Panc1 (cell line): ENCODE results near the gene ACAD8.
"Not testable (repeated sequence)": the region's sequence is repeated elsewhere in the genome, so short reads cannot be mapped to it uniquely, and the experiment has no call there.

ENCODE experiments used
- TF ChIP-seq, protein P1 (sequence below), 2 experiments: IDR thresholded peaks; 2 replicates each; pipeline ENCODE4 v1.6.1; 2011 to 2012; ENCODE audit warnings: low read depth in 2 of 2, control low read depth in 1 of 2, low read length in 1 of 2, mild to moderate bottlenecking in 1 of 2, moderate library complexity in 1 of 2; ENCODE audit not compliant: insufficient read depth in 1 of 2
- TF ChIP-seq, protein P2 (sequence below): fragments of 450-650 bp; IDR thresholded peaks from 2 replicates; pipeline ENCODE4 v1.5.1; 2017; ENCODE audit warnings: mild to moderate bottlenecking

DNA sequence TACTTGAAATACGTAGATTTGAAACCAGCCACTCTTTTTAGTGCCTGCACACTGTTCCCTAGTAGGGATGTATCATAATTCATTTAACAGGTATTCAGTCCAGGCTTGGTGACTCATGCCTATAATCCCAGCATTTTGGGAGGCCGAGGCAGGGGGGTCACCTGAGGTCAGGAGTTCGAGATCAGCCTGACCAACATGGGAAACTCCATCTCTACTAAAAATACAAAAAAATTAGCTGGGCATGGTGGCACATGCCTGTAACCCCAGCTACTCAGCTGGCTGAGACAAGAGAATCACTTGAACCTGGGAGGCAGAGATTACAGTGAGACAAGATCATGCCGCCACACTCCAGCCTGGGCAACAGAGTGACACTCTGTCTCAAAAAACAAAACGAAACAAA lies 31.0 kb downstream of the ACAD8 start:
- TF ChIP-seq, protein P1, sequence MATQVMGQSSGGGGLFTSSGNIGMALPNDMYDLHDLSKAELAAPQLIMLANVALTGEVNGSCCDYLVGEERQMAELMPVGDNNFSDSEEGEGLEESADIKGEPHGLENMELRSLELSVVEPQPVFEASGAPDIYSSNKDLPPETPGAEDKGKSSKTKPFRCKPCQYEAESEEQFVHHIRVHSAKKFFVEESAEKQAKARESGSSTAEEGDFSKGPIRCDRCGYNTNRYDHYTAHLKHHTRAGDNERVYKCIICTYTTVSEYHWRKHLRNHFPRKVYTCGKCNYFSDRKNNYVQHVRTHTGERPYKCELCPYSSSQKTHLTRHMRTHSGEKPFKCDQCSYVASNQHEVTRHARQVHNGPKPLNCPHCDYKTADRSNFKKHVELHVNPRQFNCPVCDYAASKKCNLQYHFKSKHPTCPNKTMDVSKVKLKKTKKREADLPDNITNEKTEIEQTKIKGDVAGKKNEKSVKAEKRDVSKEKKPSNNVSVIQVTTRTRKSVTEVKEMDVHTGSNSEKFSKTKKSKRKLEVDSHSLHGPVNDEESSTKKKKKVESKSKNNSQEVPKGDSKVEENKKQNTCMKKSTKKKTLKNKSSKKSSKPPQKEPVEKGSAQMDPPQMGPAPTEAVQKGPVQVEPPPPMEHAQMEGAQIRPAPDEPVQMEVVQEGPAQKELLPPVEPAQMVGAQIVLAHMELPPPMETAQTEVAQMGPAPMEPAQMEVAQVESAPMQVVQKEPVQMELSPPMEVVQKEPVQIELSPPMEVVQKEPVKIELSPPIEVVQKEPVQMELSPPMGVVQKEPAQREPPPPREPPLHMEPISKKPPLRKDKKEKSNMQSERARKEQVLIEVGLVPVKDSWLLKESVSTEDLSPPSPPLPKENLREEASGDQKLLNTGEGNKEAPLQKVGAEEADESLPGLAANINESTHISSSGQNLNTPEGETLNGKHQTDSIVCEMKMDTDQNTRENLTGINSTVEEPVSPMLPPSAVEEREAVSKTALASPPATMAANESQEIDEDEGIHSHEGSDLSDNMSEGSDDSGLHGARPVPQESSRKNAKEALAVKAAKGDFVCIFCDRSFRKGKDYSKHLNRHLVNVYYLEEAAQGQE (IDR thresholded peaks at IDR 0.05; ENCODE audit: insufficient read depth in 1 of 2, low read depth in 2 of 2, low read length in 1 of 2): not testable (repeated sequence)
- TF ChIP-seq, protein P2, sequence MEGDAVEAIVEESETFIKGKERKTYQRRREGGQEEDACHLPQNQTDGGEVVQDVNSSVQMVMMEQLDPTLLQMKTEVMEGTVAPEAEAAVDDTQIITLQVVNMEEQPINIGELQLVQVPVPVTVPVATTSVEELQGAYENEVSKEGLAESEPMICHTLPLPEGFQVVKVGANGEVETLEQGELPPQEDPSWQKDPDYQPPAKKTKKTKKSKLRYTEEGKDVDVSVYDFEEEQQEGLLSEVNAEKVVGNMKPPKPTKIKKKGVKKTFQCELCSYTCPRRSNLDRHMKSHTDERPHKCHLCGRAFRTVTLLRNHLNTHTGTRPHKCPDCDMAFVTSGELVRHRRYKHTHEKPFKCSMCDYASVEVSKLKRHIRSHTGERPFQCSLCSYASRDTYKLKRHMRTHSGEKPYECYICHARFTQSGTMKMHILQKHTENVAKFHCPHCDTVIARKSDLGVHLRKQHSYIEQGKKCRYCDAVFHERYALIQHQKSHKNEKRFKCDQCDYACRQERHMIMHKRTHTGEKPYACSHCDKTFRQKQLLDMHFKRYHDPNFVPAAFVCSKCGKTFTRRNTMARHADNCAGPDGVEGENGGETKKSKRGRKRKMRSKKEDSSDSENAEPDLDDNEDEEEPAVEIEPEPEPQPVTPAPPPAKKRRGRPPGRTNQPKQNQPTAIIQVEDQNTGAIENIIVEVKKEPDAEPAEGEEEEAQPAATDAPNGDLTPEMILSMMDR: not testable (repeated sequence)
